Measurements from ENCODE around the gene ING4. TPM values are rescaled to one million over a fixed set of nuclear protein-coding genes. Genes with fewer than 3 reads are reported as not detected.
A peak's percentile ranks its signal among the peaks of the same experiment; 100 is the strongest.

The ING4 gene
- total and polyA plus RNA-seq, 2 of the 13 experiments (the other 11 are each of a cell fraction or from before 2014, with no cell fraction given), result 14.4 to 32.4 TPM

DNA sequence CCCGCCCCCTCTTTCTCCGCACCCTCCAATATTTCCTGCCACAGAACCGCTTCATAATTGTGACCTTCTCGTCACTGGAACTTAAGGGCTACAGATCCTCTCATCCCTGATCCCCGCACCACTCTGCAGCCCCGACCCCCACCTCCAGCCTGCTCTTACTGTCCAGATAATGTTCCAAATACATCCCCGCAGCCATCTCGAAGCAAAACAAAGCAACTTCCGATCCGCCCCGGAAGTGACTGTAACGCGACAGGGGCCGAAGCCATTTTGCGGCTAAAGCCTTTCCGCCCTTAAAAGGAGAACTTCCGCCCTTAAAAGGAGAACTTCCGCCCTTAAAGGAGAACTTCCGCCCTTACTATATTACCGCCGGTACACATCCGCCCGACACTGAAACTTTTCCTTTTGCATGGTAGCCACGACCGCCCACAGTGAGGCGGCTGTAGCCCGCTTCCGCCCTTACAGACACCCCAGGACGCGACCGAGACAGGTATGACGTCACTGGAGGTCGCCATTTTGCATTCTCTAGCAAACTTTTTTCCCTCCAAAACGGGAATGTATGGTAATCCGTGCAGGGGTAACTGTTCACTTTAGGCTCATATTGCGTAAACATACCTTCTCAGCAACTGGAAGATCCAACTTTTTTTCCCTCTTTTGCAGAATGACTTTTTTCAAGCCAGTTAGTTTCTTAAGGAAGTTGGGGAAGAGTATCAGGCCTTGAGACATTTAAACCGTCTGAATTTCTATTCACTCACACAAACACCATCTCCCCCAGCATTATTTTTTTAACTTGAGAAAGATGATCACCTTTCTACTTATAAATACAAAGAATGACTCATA lies at the start of gene ING4 (continued):
- no peak for TF ChIP-seq KLF13 (CRISPR knock-in tag; IDR thresholded peaks at IDR 0.05)
- TF ChIP-seq FOXO1 (CRISPR knock-in tag; IDR thresholded peaks at IDR 0.05), result 0 out of 2 replicates have a peak, but pooled peaks have one; percentile 6
- TF ChIP-seq CBX1 (IDR thresholded peaks at IDR 0.05; ENCODE audit: low read depth), result no peak
- no peak for TF ChIP-seq SKI (IDR thresholded peaks at IDR 0.05; ENCODE audit: partially characterized antibody)
- TF ChIP-seq DNMT1 (CRISPR knock-in tag; IDR thresholded peaks at IDR 0.05), result no peak
- TF ChIP-seq, protein P1, sequence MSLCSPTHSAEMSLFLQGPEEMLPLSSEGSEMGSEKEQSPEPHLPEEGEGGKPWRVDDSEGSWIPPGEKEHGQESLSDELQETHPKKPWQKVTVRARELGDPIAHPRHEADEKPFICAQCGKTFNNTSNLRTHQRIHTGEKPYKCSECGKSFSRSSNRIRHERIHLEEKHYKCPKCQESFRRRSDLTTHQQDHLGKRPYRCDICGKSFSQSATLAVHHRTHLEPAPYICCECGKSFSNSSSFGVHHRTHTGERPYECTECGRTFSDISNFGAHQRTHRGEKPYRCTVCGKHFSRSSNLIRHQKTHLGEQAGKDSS (CRISPR knock-in tag; IDR thresholded peaks at IDR 0.05; ENCODE audit: borderline replicate concordance, low read depth), result no peak
- no peak for TF ChIP-seq PRMT3 (CRISPR knock-in tag; IDR thresholded peaks at IDR 0.05; ENCODE audit: borderline replicate concordance, low read depth)
- TF ChIP-seq, protein P2, sequence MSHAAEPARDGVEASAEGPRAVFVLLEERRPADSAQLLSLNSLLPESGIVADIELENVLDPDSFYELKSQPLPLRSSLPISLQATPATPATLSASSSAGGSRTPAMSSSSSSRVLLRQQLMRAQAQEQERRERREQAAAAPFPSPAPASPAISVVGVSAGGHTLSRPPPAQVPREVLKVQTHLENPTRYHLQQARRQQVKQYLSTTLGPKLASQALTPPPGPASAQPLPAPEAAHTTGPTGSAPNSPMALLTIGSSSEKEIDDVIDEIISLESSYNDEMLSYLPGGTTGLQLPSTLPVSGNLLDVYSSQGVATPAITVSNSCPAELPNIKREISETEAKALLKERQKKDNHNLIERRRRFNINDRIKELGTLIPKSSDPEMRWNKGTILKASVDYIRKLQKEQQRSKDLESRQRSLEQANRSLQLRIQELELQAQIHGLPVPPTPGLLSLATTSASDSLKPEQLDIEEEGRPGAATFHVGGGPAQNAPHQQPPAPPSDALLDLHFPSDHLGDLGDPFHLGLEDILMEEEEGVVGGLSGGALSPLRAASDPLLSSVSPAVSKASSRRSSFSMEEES (CRISPR knock-in tag; IDR thresholded peaks at IDR 0.05), result no peak
- TF ChIP-seq ATF1 (CRISPR knock-in tag; IDR thresholded peaks at IDR 0.05), result peak; percentile 99
- no peak for TF ChIP-seq U2AF2 (IDR thresholded peaks at IDR 0.05; ENCODE audit: low read depth, low read length)
- TF ChIP-seq, protein P3, sequence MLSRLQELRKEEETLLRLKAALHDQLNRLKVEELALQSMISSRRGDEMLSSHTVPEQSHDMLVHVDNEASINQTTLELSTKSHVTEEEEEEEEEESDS (CRISPR knock-in tag; IDR thresholded peaks at IDR 0.05; ENCODE audit: borderline replicate concordance), result no peak
- TF ChIP-seq ZNF205 (CRISPR knock-in tag; IDR thresholded peaks at IDR 0.05), result no peak
- TF ChIP-seq ZBTB8A (CRISPR knock-in tag; IDR thresholded peaks at IDR 0.05; ENCODE audit: borderline replicate concordance, low read depth), result no peak
- no peak; the same call in 1 of the 2 replicates for TF ChIP-seq TBX3 (IDR thresholded peaks at IDR 0.05; ENCODE audit: borderline replicate concordance)
- TF ChIP-seq ZNF251 (CRISPR knock-in tag; IDR thresholded peaks at IDR 0.05), result no peak
- no peak for TF ChIP-seq MTF1 (CRISPR knock-in tag; IDR thresholded peaks at IDR 0.05)
- peak; percentile 48; the same call in 1 of the 2 replicates for TF ChIP-seq PITX1 (CRISPR knock-in tag; IDR thresholded peaks at IDR 0.05)
- TF ChIP-seq, protein P4, sequence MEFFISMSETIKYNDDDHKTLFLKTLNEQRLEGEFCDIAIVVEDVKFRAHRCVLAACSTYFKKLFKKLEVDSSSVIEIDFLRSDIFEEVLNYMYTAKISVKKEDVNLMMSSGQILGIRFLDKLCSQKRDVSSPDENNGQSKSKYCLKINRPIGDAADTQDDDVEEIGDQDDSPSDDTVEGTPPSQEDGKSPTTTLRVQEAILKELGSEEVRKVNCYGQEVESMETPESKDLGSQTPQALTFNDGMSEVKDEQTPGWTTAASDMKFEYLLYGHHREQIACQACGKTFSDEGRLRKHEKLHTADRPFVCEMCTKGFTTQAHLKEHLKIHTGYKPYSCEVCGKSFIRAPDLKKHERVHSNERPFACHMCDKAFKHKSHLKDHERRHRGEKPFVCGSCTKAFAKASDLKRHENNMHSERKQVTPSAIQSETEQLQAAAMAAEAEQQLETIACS (CRISPR knock-in tag; IDR thresholded peaks at IDR 0.05), result no peak
- TF ChIP-seq ZNF280B (CRISPR knock-in tag; IDR thresholded peaks at IDR 0.05; ENCODE audit: borderline replicate concordance), result peak; percentile 51; the same call in 1 of the 2 replicates
- TF ChIP-seq, protein P5, sequence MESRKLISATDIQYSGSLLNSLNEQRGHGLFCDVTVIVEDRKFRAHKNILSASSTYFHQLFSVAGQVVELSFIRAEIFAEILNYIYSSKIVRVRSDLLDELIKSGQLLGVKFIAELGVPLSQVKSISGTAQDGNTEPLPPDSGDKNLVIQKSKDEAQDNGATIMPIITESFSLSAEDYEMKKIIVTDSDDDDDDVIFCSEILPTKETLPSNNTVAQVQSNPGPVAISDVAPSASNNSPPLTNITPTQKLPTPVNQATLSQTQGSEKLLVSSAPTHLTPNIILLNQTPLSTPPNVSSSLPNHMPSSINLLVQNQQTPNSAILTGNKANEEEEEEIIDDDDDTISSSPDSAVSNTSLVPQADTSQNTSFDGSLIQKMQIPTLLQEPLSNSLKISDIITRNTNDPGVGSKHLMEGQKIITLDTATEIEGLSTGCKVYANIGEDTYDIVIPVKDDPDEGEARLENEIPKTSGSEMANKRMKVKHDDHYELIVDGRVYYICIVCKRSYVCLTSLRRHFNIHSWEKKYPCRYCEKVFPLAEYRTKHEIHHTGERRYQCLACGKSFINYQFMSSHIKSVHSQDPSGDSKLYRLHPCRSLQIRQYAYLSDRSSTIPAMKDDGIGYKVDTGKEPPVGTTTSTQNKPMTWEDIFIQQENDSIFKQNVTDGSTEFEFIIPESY (CRISPR knock-in tag; IDR thresholded peaks at IDR 0.05), result no peak
- no peak for TF ChIP-seq TCF12 (IDR thresholded peaks at IDR 0.05)
- 0 out of 2 replicates have a peak, but pooled peaks have one; percentile 32 for TF ChIP-seq TCF12 (CRISPR knock-in tag; IDR thresholded peaks at IDR 0.05)
- TF ChIP-seq ZNF367 (CRISPR knock-in tag; IDR thresholded peaks at IDR 0.05; ENCODE audit: borderline replicate concordance), result no peak
